H1 (cell line): ENCODE data around the gene LCN2. TPM values are rescaled to one million over a fixed set of nuclear protein-coding genes. Genes with fewer than 3 reads are reported as not detected.
A peak's percentile ranks its signal among the peaks of the same experiment; 100 is the strongest.

ENCODE experiments used
- CTCF ChIA-PET: fragments of 300-600 bp; sonication (Branson Sonifier 250); formaldehyde crosslinking; loops from one replicate; lab custom pipeline; 2021; ENCODE audit not compliant: partially characterized antibody; lab: Charles Lee
- POLR2A ChIA-PET: fragments of 300-600 bp; sonication (Branson Sonifier 250); formaldehyde crosslinking; loops from one replicate; lab custom pipeline; 2021; ENCODE audit warnings: inconsistent platforms; ENCODE audit not compliant: partially characterized antibody; lab: Charles Lee
- DNase-seq, 2 experiments: peaks; one replicate each; pipeline versions ENCODE4 v3.0.0 to v3.0.0-alpha.2; 2010 to 2022; ENCODE audit warnings: low spot score in 2 of 2, low read depth in 1 of 2, mixed read lengths in 1 of 2
- FAIRE-seq: peaks from 2 replicates; lab custom pipeline; 2011; peaks lifted over from hg19 to GRCh38; lab: Jason Lieb, UNC
- H2AFZ ChIP-seq: 2 replicates; pipeline ENCODE4 v1.8.1; 2012; ENCODE audit warnings: low read length, inconsistent platforms
- H2AK5ac ChIP-seq: 2 replicates; pipeline ENCODE4 v1.6.1; 2013; ENCODE audit warnings: low read depth, low read length
- H2BK120ac ChIP-seq: replicated peaks from 2 replicates; pipeline ENCODE3; 2013; ENCODE audit warnings: low read depth, low read length, inconsistent platforms
- H2BK12ac ChIP-seq: 2 replicates; pipeline ENCODE4 v1.6.1; 2013; ENCODE audit warnings: low read depth, low read length
- H2BK15ac ChIP-seq: 2 replicates; pipeline ENCODE4 v1.6.1; 2013; ENCODE audit warnings: low read length
- H2BK20ac ChIP-seq: 2 replicates; pipeline ENCODE4 v1.6.1; 2013; ENCODE audit warnings: low read length
- H2BK5ac ChIP-seq: 2 replicates; pipeline ENCODE4 v1.6.1; 2013; ENCODE audit warnings: low read depth, low read length
- H3K14ac ChIP-seq: 2 replicates; pipeline ENCODE4 v1.6.1; 2013; ENCODE audit warnings: inconsistent platforms; ENCODE audit not compliant: insufficient read length
- H3K18ac ChIP-seq: 2 replicates; pipeline ENCODE4 v1.6.1; 2013; ENCODE audit warnings: low read length; ENCODE audit errors: extremely low read depth
- H3K23ac ChIP-seq: 2 replicates; pipeline ENCODE4 v1.6.1; 2013; ENCODE audit warnings: inconsistent platforms; ENCODE audit not compliant: insufficient read length
- H3K23me2 ChIP-seq: 2 replicates; pipeline ENCODE4 v1.6.1; 2013; ENCODE audit warnings: low read depth, low read length
- H3K27ac ChIP-seq: 2 replicates; pipeline ENCODE4 v1.6.1; 2011; ENCODE audit warnings: low read depth, low read length, inconsistent platforms
- H3K27me3 ChIP-seq, 4 experiments: replicated peaks in 1 of 4; 1 replicate in 1 of 4; 2 replicates in 3 of 4; pipeline versions ENCODE4 v1.6.1 to v1.8.1; 2011 to 2013; ENCODE audit warnings: low read length in 3 of 4, mild to moderate bottlenecking in 3 of 4, inconsistent platforms in 2 of 4, mixed read lengths in 2 of 4, moderate library complexity in 1 of 4; ENCODE audit not compliant: control insufficient read depth in 3 of 4, insufficient read depth in 3 of 4; ENCODE audit errors: extremely low read depth in 1 of 4
- H3K36me3 ChIP-seq, 4 experiments: 2 replicates each; pipeline versions ENCODE4 v1.6.1 to v1.8.1; 2011 to 2013; ENCODE audit warnings: mild to moderate bottlenecking in 4 of 4, low read length in 3 of 4, moderate library complexity in 2 of 4, control low read depth in 1 of 4, inconsistent platforms in 1 of 4; ENCODE audit not compliant: insufficient read depth in 4 of 4, control insufficient read depth in 2 of 4
- H3K4ac ChIP-seq: replicated peaks from 2 replicates; pipeline ENCODE3; 2013; ENCODE audit warnings: low read length, low read depth, mixed read lengths, inconsistent platforms; ENCODE audit not compliant: insufficient read length
- H3K4me1 ChIP-seq, 4 experiments: replicated peaks in 1 of 4; 1 replicate in 1 of 4; 2 replicates in 3 of 4; pipeline versions ENCODE4 v1.6.1 to v1.8.1; 2011 to 2013; ENCODE audit warnings: low read length in 3 of 4, inconsistent platforms in 2 of 4, mixed read lengths in 1 of 4; ENCODE audit not compliant: insufficient read depth in 4 of 4, control insufficient read depth in 3 of 4
- H3K4me2 ChIP-seq, 2 experiments: 2 replicates each; pipeline versions ENCODE4 v1.6.1 to v1.8.1; 2011 to 2013; ENCODE audit warnings: low read depth in 2 of 2, low read length in 2 of 2, control low read depth in 1 of 2, inconsistent platforms in 1 of 2, mild to moderate bottlenecking in 1 of 2; ENCODE audit not compliant: insufficient read depth in 1 of 2
- H3K4me3 ChIP-seq, 4 experiments: fragments of 200-600, 300-600 bp in 1 of 4; sonication (generic), shearing (Covaris generic), sonication (Bioruptor Twin) in 1 of 4; 2 replicates each; pipeline versions ENCODE4 v1.5.1 to v1.8.1; 2011 to 2016; ENCODE audit warnings: low read length in 4 of 4, low read depth in 3 of 4, control low read depth in 2 of 4, inconsistent platforms in 2 of 4, mild to moderate bottlenecking in 2 of 4, mixed read lengths in 1 of 4, moderate library complexity in 1 of 4; ENCODE audit not compliant: insufficient read depth in 2 of 4; ENCODE audit errors: extremely low read depth in 1 of 4
- H3K56ac ChIP-seq: replicated peaks from 2 replicates; pipeline ENCODE3; 2013; ENCODE audit warnings: low read depth, mild to moderate bottlenecking, mixed read lengths, low read length, inconsistent platforms; ENCODE audit not compliant: insufficient read length
- H3K79me1 ChIP-seq: 2 replicates; pipeline ENCODE4 v1.6.1; 2013; ENCODE audit warnings: low read depth, low read length, control low read depth
- H3K79me2 ChIP-seq, 2 experiments: 2 replicates each; pipeline versions ENCODE4 v1.6.1 to v1.8.1; 2012 to 2013; ENCODE audit warnings: low read length in 2 of 2, mild to moderate bottlenecking in 2 of 2, inconsistent platforms in 1 of 2; ENCODE audit not compliant: insufficient read depth in 2 of 2, control insufficient read depth in 1 of 2
- H3K9ac ChIP-seq, 4 experiments: replicated peaks in 1 of 4; 1 replicate in 1 of 4; 2 replicates in 3 of 4; pipeline versions ENCODE4 v1.6.1 to v1.8.1; 2011 to 2013; ENCODE audit warnings: low read depth in 3 of 4, low read length in 3 of 4, control low read depth in 2 of 4, mild to moderate bottlenecking in 2 of 4, moderate library complexity in 2 of 4, inconsistent platforms in 1 of 4; ENCODE audit errors: extremely low read depth in 1 of 4
- H3K9me3 ChIP-seq, 2 experiments: 2 replicates each; pipeline versions ENCODE4 v1.6.1 to v1.8.1; 2012 to 2013; ENCODE audit warnings: mild to moderate bottlenecking in 2 of 2, moderate library complexity in 2 of 2, control low read depth in 1 of 2, inconsistent platforms in 1 of 2, low read depth in 1 of 2, low read length in 1 of 2, mixed read lengths in 1 of 2; ENCODE audit not compliant: insufficient read depth in 2 of 2
- H4K20me1 ChIP-seq, 2 experiments: replicated peaks in 1 of 2; 2 replicates each; pipeline versions ENCODE3 to v1.8.1; 2011 to 2013; ENCODE audit warnings: inconsistent platforms in 2 of 2, low read length in 2 of 2, mild to moderate bottlenecking in 1 of 2; ENCODE audit not compliant: insufficient read depth in 2 of 2, control insufficient read depth in 1 of 2
- H4K5ac ChIP-seq: 2 replicates; pipeline ENCODE4 v1.6.1; 2013; ENCODE audit warnings: low read length, low read depth, mixed read lengths, inconsistent platforms; ENCODE audit not compliant: insufficient read length
- H4K8ac ChIP-seq: 2 replicates; pipeline ENCODE4 v1.8.0; 2013; ENCODE audit warnings: mild to moderate bottlenecking, moderate library complexity, low read length, inconsistent platforms; ENCODE audit not compliant: insufficient read depth; ENCODE audit errors: extremely low read depth
- H4K91ac ChIP-seq: replicated peaks from 2 replicates; pipeline ENCODE3; 2013; ENCODE audit warnings: low read length, mixed read lengths, inconsistent platforms; ENCODE audit not compliant: insufficient read length
- CTCF ChIP-seq, 3 experiments: IDR thresholded peaks; 1 replicate in 2 of 3; 2 replicates in 1 of 3; pipeline versions ENCODE4 v1.5.1 to v1.6.1; 2011; ENCODE audit warnings: low read length in 3 of 3, mild to moderate bottlenecking in 3 of 3, inconsistent platforms in 2 of 3, low read depth in 1 of 3, moderate library complexity in 1 of 3; ENCODE audit not compliant: insufficient read depth in 1 of 3; ENCODE audit errors: control extremely low read depth in 1 of 3
- USF2 ChIP-seq: IDR thresholded peaks from 2 replicates; pipeline ENCODE4 v1.6.1; 2011; ENCODE audit warnings: low read length, improper control_type of control experiment
- WGBS, 2 experiments: shearing (Covaris generic) in 1 of 2; methylation state at CpG; one replicate each; pipeline versions ENCODE4 v1.1.6 to v1.1.7; 2013 to 2015; ENCODE audit warnings: low lambda C conversion rate in 2 of 2, mixed read lengths in 2 of 2, inconsistent platforms in 1 of 2, low coverage in 1 of 2, missing lambda C conversion rate in 1 of 2; ENCODE audit not compliant: insufficient replicate concordance in 2 of 2, insufficient coverage in 1 of 2, insufficient read length in 1 of 2; ENCODE audit errors: extremely low coverage in 1 of 2, missing lambda C conversion rate in 1 of 2; 5-methylcytosine and 5-hydroxymethylcytosine counted together
- polyA plus RNA-seq, 7 experiments: library from polyadenylated mRNA; depleted of rRNA in 3 of 7; stranded (reverse) in 5 of 7; unstranded in 2 of 7; fragments of >200 nt in 5 of 7; fragments of 200-250 nt in 2 of 7; gene quantifications; 1 replicate in 5 of 7; 2 replicates in 1 of 7; 4 replicates in 1 of 7; pipeline versions ENCODE4 v1.2.1 to v1.2.3, GENCODE V29; 2011 to 2013; ENCODE audit warnings: missing spikeins in 2 of 7, mixed read lengths in 2 of 7
- total RNA-seq: library from RNA; stranded (reverse); fragmentation: NEBNext Ultra II Directional; extraction: Animal tissue kit (Norgen Biotek cat#: 25700); gene quantifications from 2 replicates; pipeline ENCODE4 v1.2.1, GENCODE V29; 2021

LCN2 gene
- total and polyA plus RNA-seq, 2 of the 8 experiments (the other 6 are each of a cell fraction or from before 2014, with no cell fraction given), result 1.1 to 1.6 TPM

GRCh38 chr9:128106181-128106939 lies 42.9 kb upstream of the LCN2 start:
- TF ChIP-seq CTCF (IDR thresholded peaks at IDR 0.05; ENCODE audit: control extremely low read depth in 1 of 3, insufficient read depth in 1 of 3, low read depth in 1 of 3, low read length in 3 of 3) (peak in 1 of 3 experiments; percentile 31; a peak in 1 of 4 replicates), USF2 (no peak)
- Histone ChIP-seq H2AFZ (no peak overlapping the region), H4K5ac (no peak overlapping the region), H2AK5ac (no peak overlapping the region), H2BK12ac (no peak overlapping the region), H3K36me3 (peaks cover 20 to 52% (median 44%) of the 10 kb centered on the region in 4 experiments), H3K9me3 (no peaks in the 10 kb centered on the region), H3K79me2 (no peaks in the 10 kb centered on the region), H3K14ac (no peak overlapping the region), H3K4me1 (peaks cover 0 to 4% (median 0%) of the 10 kb centered on the region in 4 experiments; a peak in 4 of 7 replicates), H4K20me1 (peaks cover 4 to 21% of the 10 kb centered on the region in 2 experiments), H3K18ac (no peak overlapping the region), H4K8ac (no peak overlapping the region; the same call in 1 of the 2 replicates), H3K4ac (no peak overlapping the region), H2BK120ac (no peak overlapping the region), H3K27me3 (no peaks in the 10 kb centered on the region), H2BK20ac (no peak overlapping the region), H3K4me3 (no peak overlapping the region), H3K79me1 (no peaks in the 10 kb centered on the region; the same call in 1 of the 2 replicates), H2BK15ac (no peak overlapping the region), H3K9ac (no peak overlapping the region), H2BK5ac (no peak overlapping the region; the same call in 1 of the 2 replicates), H3K23ac (no peak overlapping the region), H3K27ac (no peak overlapping the region), H4K91ac (no peak overlapping the region), H3K4me2 (no peak overlapping the region), H3K23me2 (no peaks in the 10 kb centered on the region), H3K56ac (no peak overlapping the region)
- FAIRE-seq (no peak), DNase-seq (no peak)
- 97% methylated on average over 23 of the region's 23 CpGs; no CpG with 5 or more reads in 1 of the 2 experiments for WGBS, 2 experiments
- ChIA-PET CTCF (interaction anchor here (0.9 to 6.6 kb wide), 8 partner anchors 10 to 71 kb away, joined by 3 to 32 read pairs (median 4); no protein-coding TSS in a partner anchor), POLR2A (interaction anchor here (0.7 to 12.1 kb wide), 7 partner anchors 7 to 641 kb away, joined by 3 to 119 read pairs (median 5); partner anchors contain the start of gene NAIF1)
